HG03039 (cell line): ENCODE results near the gene PSMB7.

ENCODE experiments used
- ATAC-seq: cut with Tn5 transposase; IDR thresholded peaks from one replicate; pipeline ENCODE4 v1.9.1; 2021; ENCODE audit warnings: mild to moderate bottlenecking, moderate library complexity; ENCODE audit not compliant: unreplicated experiment

PSMB7 gene

GRCh38 chr9:124331580-124331979 is 83.7 kb downstream of the PSMB7 start:
- no peak for ATAC-seq

DNA sequence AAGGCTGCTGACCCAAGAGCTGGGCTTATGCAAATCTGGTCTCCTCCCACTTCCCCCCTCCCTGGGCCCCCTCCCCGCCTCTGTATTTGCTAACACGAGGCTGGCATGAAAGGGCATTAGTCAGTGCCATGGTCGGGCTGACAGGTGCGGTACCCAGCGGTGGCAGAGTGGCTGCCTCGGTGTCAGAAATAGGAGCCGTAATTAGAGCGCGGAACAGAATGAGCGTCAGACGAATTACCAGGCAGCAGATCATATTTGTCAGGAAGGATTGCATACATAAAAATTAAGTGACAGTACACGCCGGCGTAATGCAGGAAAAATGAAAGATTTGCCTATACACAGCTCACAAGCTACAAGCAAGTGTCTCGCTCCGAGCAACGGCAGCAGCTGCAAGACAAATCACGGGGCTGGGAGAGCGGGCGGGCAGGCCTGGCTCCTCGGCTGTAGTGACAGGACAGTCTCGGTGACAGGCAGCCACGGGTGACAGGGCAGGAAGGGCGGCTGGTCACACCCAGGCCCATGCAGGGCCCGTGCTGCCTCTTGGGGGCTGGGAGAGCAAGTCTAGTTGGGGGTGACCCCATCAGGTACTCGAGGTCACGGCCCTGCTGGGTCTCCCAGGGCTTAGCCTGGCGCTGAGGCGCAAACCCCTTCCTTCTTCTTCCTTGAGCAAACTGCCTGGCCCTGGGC is 85.1 kb downstream of the PSMB7 start:
- ATAC-seq: no peak

GRCh38 chr9:124329206-124329792 is 85.9 kb downstream of the PSMB7 start:
- no peak for ATAC-seq

DNA sequence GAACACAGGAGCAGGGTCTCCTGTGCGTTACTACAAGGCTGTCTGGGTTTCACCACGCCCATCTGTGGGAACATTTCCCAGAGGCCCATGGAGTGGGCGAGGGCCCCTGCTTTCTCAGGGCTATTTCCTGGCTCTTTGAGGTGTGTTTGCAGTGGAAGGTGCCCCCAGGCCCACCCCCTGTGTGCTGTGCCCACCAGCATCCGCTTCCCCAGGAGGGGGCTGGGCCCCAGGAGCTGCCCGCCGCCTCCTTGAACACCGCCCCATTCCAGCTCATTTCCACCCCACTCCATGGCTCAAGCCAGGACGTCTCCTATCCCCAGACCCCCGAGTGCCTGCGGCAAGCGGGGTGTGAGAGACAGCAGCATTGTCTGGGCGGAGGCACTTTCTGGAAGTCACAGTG is 87.0 kb downstream of the PSMB7 start:
- ATAC-seq: no peak

DNA sequence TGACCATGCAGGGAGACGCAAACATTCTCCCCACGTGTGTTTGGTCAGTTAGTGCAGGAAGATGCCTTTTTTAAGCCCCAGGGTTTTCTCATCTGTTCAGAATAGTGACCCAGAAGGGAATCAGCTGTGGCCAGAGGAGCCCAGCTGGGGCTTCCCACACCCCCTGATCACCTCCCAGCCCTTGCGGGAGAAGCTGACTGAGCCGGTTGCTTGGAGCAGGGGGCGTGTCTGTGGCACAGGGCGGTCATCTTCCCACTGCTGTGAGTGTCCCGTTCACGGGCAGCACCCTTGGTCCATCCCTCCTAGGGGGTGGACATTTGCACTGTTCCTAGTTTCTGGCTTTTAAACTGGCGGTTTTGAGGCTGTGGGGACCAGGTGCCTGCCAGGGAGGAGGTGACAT is 87.8 kb downstream of the PSMB7 start:
- ATAC-seq: no peak

- no peak for ATAC-seq
Measured at GRCh38 chr9:124326378-124326777, 88.9 kb downstream of the PSMB7 start.

DNA sequence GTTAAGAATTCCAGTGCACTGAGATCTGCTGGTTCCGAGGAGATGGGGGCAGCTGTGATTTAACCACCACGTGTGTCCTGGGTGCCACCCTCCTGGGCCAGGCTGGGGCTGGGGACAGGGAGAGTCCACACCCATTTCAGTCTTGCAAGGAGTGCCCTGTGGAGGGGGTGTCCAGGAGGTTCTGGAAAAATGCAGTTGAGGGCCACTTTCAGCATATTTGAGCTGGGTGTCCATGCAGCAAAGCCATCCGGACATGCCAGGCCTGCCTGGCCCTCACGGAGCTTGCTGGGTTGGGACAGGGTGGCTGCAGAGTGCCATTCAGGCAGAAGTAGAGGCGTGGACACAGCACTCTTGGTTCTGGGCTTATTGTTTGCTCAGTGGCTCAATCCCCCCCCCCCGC is 89.4 kb downstream of the PSMB7 start:
- no peak for ATAC-seq

DNA sequence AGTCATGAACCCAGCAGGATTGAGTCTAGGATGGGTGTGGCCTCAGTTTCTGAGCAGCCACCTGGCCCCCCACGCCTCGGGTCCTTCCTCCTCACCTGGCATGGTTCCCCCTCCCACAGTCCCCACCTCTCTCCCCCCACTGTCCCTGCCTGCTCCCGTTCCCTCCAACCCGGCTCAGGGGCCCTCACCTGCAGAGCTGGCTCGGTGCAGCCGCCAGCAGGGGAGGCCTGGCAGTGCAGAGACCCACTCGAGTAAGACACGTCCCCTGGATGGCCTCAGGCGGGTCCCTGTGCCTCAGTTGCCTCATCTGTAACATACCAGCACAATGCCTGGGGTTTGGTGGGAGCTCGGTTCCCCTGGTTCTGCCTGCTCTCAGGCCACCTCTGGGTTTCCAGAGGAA is 91.3 kb downstream of the PSMB7 start:
- no peak for ATAC-seq

GRCh38 chr9:124322618-124323432 is 92.4 kb downstream of the PSMB7 start:
- no peak for ATAC-seq

DNA sequence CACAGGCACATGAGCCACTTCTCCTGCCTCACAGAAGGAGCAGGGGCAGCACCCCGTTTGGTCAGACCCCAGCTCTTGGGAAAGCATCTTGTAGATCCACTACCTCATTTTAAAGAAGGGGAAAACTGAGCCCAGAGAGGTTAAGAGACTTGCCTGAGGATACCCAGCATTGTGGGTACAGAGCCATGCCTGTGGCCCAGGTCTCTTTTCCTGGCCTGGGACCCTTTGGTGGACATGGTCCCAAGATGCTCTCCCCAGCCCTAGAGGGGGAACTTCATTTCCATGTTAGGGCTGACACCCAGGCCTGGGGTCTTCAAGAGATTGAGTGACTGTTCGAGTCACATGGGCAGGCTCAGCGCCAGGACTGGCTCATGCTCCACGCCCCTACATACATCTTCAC is 93.3 kb downstream of the PSMB7 start:
- no peak for ATAC-seq

DNA sequence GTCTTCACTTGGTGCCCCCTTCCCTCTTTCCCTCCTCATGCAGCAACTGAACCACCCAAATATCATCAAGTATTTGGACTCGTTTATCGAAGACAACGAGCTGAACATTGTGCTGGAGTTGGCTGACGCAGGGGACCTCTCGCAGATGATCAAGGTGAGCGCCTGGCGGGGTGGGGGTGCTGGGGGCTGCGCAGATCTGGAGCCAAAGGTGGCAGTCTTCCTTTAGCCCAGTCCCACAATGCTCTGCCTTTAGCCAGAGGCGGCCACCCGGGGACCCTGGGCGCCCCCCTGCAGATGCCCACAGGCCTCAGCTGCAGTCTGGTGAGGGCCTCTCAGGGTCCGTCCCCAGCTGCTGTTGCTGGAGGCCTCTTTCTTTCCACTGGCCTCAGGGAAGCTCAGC is 93.8 kb downstream of the PSMB7 start:
- ATAC-seq: no peak

DNA sequence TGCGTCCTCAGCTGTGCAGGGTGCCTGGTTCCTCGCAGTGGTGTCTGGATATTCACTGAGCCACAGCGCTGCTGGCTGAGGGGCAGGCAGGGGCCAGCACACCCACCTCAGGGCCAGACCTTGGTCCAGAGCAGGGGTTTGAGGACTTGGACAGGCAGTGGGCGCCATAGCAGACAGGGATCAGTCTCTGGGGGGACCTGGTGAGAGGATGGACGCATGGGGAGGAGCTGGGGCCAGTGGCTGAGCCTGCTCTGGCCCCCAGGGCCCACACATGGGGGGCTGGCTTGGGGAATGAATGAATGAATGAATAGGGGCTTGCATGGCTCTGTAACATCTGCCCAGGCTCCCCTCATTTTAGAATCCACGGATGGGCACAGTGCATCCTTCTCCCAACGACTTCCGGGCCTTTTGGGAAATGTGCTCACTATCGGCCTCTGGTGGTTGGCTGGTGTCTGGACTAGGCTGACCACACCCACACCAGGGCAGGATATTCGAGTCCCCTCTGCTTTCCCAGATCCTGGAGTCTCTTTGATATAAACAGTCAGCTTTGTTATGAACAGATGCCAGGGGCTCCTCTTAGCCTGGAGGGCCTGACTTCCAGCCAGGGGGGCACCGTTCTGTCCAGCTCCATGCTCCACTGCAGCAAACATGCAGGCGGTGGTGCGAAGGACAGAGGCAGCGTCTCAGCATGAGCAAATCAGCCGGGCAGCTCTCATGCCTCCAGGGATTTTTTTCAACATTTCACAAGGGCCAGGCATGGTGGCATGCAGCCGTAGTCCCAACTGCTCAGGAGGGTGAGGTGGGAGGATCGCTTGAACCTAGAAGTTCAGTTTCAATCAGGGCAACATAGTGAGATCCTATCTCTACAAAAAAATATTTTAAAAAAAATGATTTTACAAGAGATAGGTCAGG is 94.9 kb downstream of the PSMB7 start:
- no peak for ATAC-seq

DNA sequence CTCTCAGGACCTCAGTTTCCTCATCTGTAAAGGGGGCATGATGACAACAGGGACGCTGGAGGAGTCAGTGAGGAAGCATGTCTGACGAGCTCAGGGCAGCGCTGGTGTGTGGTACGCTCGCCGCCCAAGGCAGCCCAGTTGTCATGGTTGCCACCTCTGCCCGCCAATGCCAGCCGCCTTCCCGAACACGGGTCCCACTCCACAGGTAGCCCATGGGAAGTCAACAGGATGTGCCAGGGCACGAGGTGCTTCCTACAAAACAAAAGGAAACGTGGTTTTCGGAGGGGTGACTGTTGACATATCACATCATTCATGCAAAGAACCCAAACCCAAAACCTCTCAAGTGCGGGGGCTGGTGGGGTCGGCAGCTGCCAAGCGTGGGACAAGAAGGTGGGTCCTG is 99.4 kb downstream of the PSMB7 start:
- ATAC-seq: no peak

DNA sequence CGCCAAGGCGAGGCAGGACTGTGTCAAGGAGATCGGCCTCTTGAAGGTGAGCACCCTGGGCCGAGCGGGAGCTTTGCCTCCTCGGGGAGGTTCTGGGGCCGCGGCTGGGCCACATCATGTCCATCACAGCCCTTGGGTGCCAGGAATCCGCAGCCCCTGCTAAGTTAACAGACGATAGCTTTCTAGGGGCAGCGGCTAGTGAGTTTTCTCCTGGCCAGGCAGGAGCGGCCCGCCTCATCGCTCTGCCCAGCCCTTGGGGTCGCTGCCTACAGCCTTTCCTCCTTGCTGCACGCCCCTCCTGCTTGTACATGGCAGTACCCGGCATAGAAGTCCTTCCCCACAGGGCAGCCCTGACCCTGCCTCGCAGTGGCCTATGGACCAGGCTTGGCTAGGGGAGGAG is 101.3 kb downstream of the PSMB7 start:
- no peak for ATAC-seq

- ATAC-seq: no peak
Measured at GRCh38 chr9:124312290-124313265, 102.7 kb downstream of the PSMB7 start.

DNA sequence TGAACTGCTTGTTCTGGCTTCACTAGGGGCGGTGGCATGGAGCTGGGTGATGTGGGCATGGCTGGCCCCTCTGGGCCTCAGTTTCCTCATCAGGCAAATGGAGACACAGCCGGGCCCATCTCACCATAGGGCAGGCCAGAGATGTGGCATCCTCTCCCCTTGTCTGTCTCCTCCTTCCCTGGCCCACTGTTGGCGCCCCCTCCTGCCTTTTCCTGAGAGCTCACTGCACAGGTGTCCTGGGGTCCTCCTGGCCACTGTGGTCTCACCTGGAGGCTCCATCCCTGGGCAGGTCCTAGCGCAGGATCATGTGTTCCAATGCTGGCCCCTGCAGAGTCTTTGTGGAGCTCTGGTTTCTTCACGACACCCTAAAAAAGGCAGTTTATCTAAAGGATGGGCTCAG is 104.0 kb downstream of the PSMB7 start:
- ATAC-seq: no peak

GRCh38 chr9:124309667-124310084 is 105.6 kb downstream of the PSMB7 start:
- ATAC-seq: no peak

- ATAC-seq: no peak
Measured at GRCh38 chr9:124308606-124309491, 106.4 kb downstream of the PSMB7 start.
